NT2/D1 (cell line): ENCODE data around the gene GTF2A2.

Experiments
- SUZ12 ChIP-seq: IDR thresholded peaks from 2 replicates; pipeline ENCODE4 v1.6.1; 2011; ENCODE audit not compliant: insufficient read length, insufficient read depth; ENCODE audit errors: extremely low read depth
- ZNF274 ChIP-seq: IDR thresholded peaks from 2 replicates; pipeline ENCODE4 v1.6.1; 2011; ENCODE audit warnings: mild to moderate bottlenecking, low read depth, low read length

DNA sequence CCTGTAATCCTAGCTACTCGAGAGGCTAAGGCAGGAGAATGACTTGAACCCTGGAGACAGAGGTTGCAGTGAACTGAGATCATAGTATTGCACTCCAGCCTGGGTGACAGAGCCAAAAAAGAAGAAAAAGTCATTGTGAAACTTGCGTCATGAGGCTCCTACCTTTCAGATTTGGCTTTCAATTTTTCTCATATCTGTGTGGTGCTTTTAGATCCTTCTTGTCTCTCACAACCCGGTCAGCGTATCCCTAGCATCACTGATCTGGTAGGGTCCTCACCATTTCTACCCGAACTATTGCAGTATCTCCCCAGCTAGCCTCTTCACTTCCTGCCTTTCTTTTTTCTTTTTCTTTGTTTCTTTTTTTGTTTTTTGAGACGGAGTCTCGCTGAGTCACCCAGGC is 67.3 kb downstream of the GTF2A2 start:
- TF ChIP-seq SUZ12 = no peak
- no peak for TF ChIP-seq ZNF274
